B cell (primary cell): Measurements from ENCODE around the gene DPH3. TPM values are rescaled to one million over a fixed set of nuclear protein-coding genes. Genes with fewer than 3 reads are reported as not detected.
A peak's percentile ranks its signal among the peaks of the same experiment; 100 is the strongest.

Experiments
- ATAC-seq: fragments of 200-7000 bp; cut with Tn5 transposase; one replicate; pipeline ENCODE4 v1.10.0; 2021; ENCODE audit warnings: low read depth, mild to moderate bottlenecking, moderate number of reproducible peaks, moderate library complexity
- CTCF ChIA-PET: fragments of 350-600 bp; sonication (Branson Sonifier 250); formaldehyde crosslinking; loops from one replicate; lab custom pipeline; 2021; ENCODE audit warnings: antibody characterized with exemption, inconsistent platforms; lab: Charles Lee
- POLR2A ChIA-PET: fragments of 350-600 bp; sonication (Branson Sonifier 250); formaldehyde crosslinking; loops from one replicate; lab custom pipeline; 2021; ENCODE audit warnings: antibody characterized with exemption; lab: Charles Lee
- DNase-seq: peaks from one replicate; pipeline ENCODE4 v3.0.0; 2013
- H2AFZ ChIP-seq: 2 replicates; pipeline ENCODE4 v1.6.1; 2012; ENCODE audit warnings: mild to moderate bottlenecking, low read depth, low read length; ENCODE audit not compliant: insufficient read depth, poor library complexity, severe bottlenecking
- H3K27ac ChIP-seq, 2 donors: 1 replicate in 1 of 2; 2 replicates in 1 of 2; pipeline ENCODE4 v1.5.1; 2012 to 2013; ENCODE audit warnings: low read length in 2 of 2, mild to moderate bottlenecking in 2 of 2, moderate library complexity in 1 of 2
- H3K27me3 ChIP-seq, 4 experiments: fragments of 200-600 bp in 1 of 4; sonication (generic) in 1 of 4; replicated peaks in 1 of 4; 1 replicate in 2 of 4; 2 replicates in 2 of 4; pipeline versions ENCODE4 v1.6.1 to v1.7.0; 2013 to 2016; ENCODE audit warnings: low read length in 3 of 4, mild to moderate bottlenecking in 2 of 4, mixed read lengths in 1 of 4, moderate library complexity in 1 of 4; ENCODE audit not compliant: insufficient read depth in 4 of 4, control insufficient read depth in 3 of 4; ENCODE audit errors: control extremely low read depth in 1 of 4
- H3K36me3 ChIP-seq, 2 experiments: replicated peaks in 1 of 2; 1 replicate in 1 of 2; 2 replicates in 1 of 2; pipeline versions ENCODE4 v1.6.1 to v1.7.1; 2013; ENCODE audit warnings: low read length in 1 of 2; ENCODE audit not compliant: insufficient read depth in 2 of 2, control insufficient read depth in 1 of 2; ENCODE audit errors: control extremely low read depth in 1 of 2, extremely low read depth in 1 of 2
- H3K4me1 ChIP-seq, 2 donors: fragments of 200-600 bp in 1 of 2; sonication (generic) in 1 of 2; 1 replicate in 1 of 2; 2 replicates in 1 of 2; pipeline versions ENCODE4 v1.5.1 to v1.6.1; 2013 to 2017; ENCODE audit warnings: low read length in 2 of 2; ENCODE audit not compliant: control insufficient read depth in 2 of 2, insufficient read depth in 2 of 2
- H3K4me2 ChIP-seq: replicated peaks from 2 replicates; pipeline ENCODE3; 2012; ENCODE audit warnings: mild to moderate bottlenecking, low read depth, low read length; ENCODE audit not compliant: poor library complexity, severe bottlenecking
- H3K4me3 ChIP-seq, 5 experiments: fragments of 200-600 bp in 1 of 5; sonication (generic) in 1 of 5; 1 replicate in 3 of 5; 2 replicates in 2 of 5; pipeline versions ENCODE4 v1.5.1 to v1.7.0; 2011 to 2016; ENCODE audit warnings: low read length in 4 of 5, mild to moderate bottlenecking in 4 of 5, low read depth in 2 of 5, control low read depth in 1 of 5, moderate library complexity in 1 of 5; ENCODE audit not compliant: insufficient read depth in 1 of 5; ENCODE audit errors: control extremely low read depth in 1 of 5, extremely low read depth in 1 of 5
- H3K79me2 ChIP-seq: fragments of 200-600 bp; sonication (generic); one replicate; pipeline ENCODE4 v1.6.0; 2016; ENCODE audit warnings: low read length; ENCODE audit not compliant: control insufficient read depth, insufficient read depth
- H3K9ac ChIP-seq: fragments of 200-600 bp; sonication (generic); 2 replicates; pipeline ENCODE4 v1.6.1; 2017; ENCODE audit warnings: mild to moderate bottlenecking, low read length, moderate library complexity
- H3K9me3 ChIP-seq, 3 donors: one replicate each; pipeline versions ENCODE4 v1.6.1 to v1.7.1; 2013; ENCODE audit warnings: low read length in 2 of 3; ENCODE audit not compliant: control insufficient read depth in 2 of 3, insufficient read depth in 1 of 3; ENCODE audit errors: control extremely low read depth in 1 of 3
- H4K20me1 ChIP-seq: 2 replicates; pipeline ENCODE4 v1.6.0; 2012; ENCODE audit warnings: mild to moderate bottlenecking, low read length; ENCODE audit not compliant: insufficient read depth, control insufficient read depth, poor library complexity, severe bottlenecking
- H3K27ac Mint-ChIP-seq: one replicate; pipeline ENCODE4 v1.8.0; 2021; ENCODE audit warnings: mixed read lengths
- H3K27me3 Mint-ChIP-seq: one replicate; pipeline ENCODE4 v1.8.0; 2021; ENCODE audit warnings: mixed read lengths
- H3K4me1 Mint-ChIP-seq: one replicate; pipeline ENCODE4 v1.8.0; 2021; ENCODE audit warnings: mixed read lengths
- H3K4me3 Mint-ChIP-seq: one replicate; pipeline ENCODE4 v1.8.0; 2021; ENCODE audit warnings: mixed read lengths
- H3K9me3 Mint-ChIP-seq: one replicate; pipeline ENCODE4 v1.8.0; 2022; ENCODE audit warnings: mixed read lengths; ENCODE audit not compliant: insufficient read depth
- EZH2 ChIP-seq: IDR thresholded peaks from 2 replicates; pipeline ENCODE4 v1.6.1; 2012; ENCODE audit warnings: borderline replicate concordance, low read depth, mild to moderate bottlenecking, moderate library complexity, low read length; ENCODE audit not compliant: insufficient read depth, poor library complexity, severe bottlenecking
- WGBS: methylation state at CpG from one replicate; pipeline ENCODE4 v1.1.5; 2013; ENCODE audit warnings: missing lambda C conversion rate; ENCODE audit not compliant: insufficient coverage; 5-methylcytosine and 5-hydroxymethylcytosine counted together
- intact Hi-C: fragments of 100-400 bp; cut with micrococcal nuclease; formaldehyde crosslinking; loops from one replicate; pipeline ENCODE4 v1.10.0; 2022
- polyA plus RNA-seq: library from polyadenylated mRNA; depleted of rRNA; stranded (reverse); fragments of >200 nt; gene quantifications from 2 replicates; pipeline ENCODE4 v1.2.3, GENCODE V29; 2012
- total RNA-seq, 2 donors: library from RNA; stranded (reverse); fragments of 120-200 nt in 1 of 2; gene quantifications; 1 replicate in 1 of 2; 2 replicates in 1 of 2; pipeline versions ENCODE4 v1.2.3 to v1.2.4, GENCODE V29; 2013 to 2022
- TF ChIP-seq, protein P1 (sequence below): fragments of 200-600 bp; IDR thresholded peaks from one replicate; pipeline ENCODE4 v1.8.0; 2022; ENCODE audit warnings: antibody characterized with exemption, mild to moderate bottlenecking

The DPH3 gene
- total and polyA plus RNA-seq, 2 donors (not counting 1 experiment from before 2014, with no cell fraction given) = 7.4 to 12.9 TPM

GRCh38 chr3:16295298-16295890, 30.7 kb upstream of the DPH3 start:
- Histone ChIP-seq H2AFZ (no peak overlapping the region), H3K27ac (no peak overlapping the region), H3K4me2 (peak overlapping the region; percentile 38), H3K9me3 (peaks cover 0 to 5% (median 3%) of the 10 kb centered on the region in 3 donors), H3K79me2 (peaks cover 13% of the 10 kb centered on the region), H3K36me3 (no peaks in the 10 kb centered on the region), H3K9ac (no peak overlapping the region), H4K20me1 (no peaks in the 10 kb centered on the region), H3K27me3 (no peaks in the 10 kb centered on the region), H3K4me1 (peaks cover 28 to 35% of the 10 kb centered on the region in 2 donors), H3K4me3 (no peak overlapping the region)
- intact Hi-C loops = no loop called here
- WGBS = 53% methylated on average over 2 of the region's 3 CpGs
- Mint-ChIP-seq H3K27me3 (no peaks in the 10 kb centered on the region), H3K4me3 (peak overlapping the region; percentile 1), H3K4me1 (peaks cover 50% of the 10 kb centered on the region), H3K27ac (peak overlapping the region; percentile 3), H3K9me3 (no peaks in the 10 kb centered on the region)
- DNase-seq = peak; percentile 35
- ChIA-PET POLR2A (no interaction called here), CTCF (interaction anchor here (1.5 to 3.0 kb wide), 5 partner anchors 9 to 255 kb away, joined by 3 to 16 read pairs (median 5); no protein-coding TSS in a partner anchor)
- no peak for TF ChIP-seq EZH2
- TF ChIP-seq, protein P1, sequence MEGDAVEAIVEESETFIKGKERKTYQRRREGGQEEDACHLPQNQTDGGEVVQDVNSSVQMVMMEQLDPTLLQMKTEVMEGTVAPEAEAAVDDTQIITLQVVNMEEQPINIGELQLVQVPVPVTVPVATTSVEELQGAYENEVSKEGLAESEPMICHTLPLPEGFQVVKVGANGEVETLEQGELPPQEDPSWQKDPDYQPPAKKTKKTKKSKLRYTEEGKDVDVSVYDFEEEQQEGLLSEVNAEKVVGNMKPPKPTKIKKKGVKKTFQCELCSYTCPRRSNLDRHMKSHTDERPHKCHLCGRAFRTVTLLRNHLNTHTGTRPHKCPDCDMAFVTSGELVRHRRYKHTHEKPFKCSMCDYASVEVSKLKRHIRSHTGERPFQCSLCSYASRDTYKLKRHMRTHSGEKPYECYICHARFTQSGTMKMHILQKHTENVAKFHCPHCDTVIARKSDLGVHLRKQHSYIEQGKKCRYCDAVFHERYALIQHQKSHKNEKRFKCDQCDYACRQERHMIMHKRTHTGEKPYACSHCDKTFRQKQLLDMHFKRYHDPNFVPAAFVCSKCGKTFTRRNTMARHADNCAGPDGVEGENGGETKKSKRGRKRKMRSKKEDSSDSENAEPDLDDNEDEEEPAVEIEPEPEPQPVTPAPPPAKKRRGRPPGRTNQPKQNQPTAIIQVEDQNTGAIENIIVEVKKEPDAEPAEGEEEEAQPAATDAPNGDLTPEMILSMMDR = no peak
- ATAC-seq = no peak

GRCh38 chr3:16294844-16295243, 30.1 kb upstream of the DPH3 start:
- H3K9me3 ChIP-seq = peaks cover 0 to 5% (median 3%) of the 10 kb centered on the region in 3 donors
- ATAC-seq (no peak), DNase-seq (no peak)
- TF ChIP-seq EZH2 = no peak
- TF ChIP-seq, protein P1 = no peak
- peaks cover 13% of the 10 kb centered on the region for H3K79me2 ChIP-seq
- no peak overlapping the region for H3K4me2 ChIP-seq
- Mint-ChIP-seq H3K4me1 (peaks cover 46% of the 10 kb centered on the region), H3K9me3 (no peaks in the 10 kb centered on the region), H3K27me3 (no peaks in the 10 kb centered on the region), H3K27ac (no peak overlapping the region), H3K4me3 (no peak overlapping the region)
- H3K9ac ChIP-seq = no peak overlapping the region
- no peaks in the 10 kb centered on the region for H3K27me3 ChIP-seq
- H2AFZ ChIP-seq = no peak overlapping the region
- POLR2A ChIA-PET = no interaction called here
- H3K4me1 ChIP-seq = peaks cover 23 to 31% of the 10 kb centered on the region in 2 donors
- CTCF ChIA-PET = interaction anchor here (1.0 to 3.0 kb wide), 7 partner anchors 9 to 256 kb away, joined by 3 to 16 read pairs (median 4); no protein-coding TSS in a partner anchor
- no peaks in the 10 kb centered on the region for H4K20me1 ChIP-seq
- no peak overlapping the region for H3K27ac ChIP-seq
- H3K36me3 ChIP-seq = no peaks in the 10 kb centered on the region
- no peak overlapping the region for H3K4me3 ChIP-seq
- 73% methylated on average over 2 of the region's 5 CpGs for WGBS
- intact Hi-C loops = loop anchor here (5.0 kb wide), 2 partner anchors 77 to 137 kb away; no protein-coding TSS in a partner anchor
